Uterus (tissue), 2 donors: ENCODE results near the gene AMN.

ENCODE experiments used
- CTCF ChIP-seq, 4 experiments: fragments of 200-600 bp in 2 of 4; fragments of 450-650 bp in 2 of 4; sonication (generic) in 2 of 4; IDR thresholded peaks; one replicate each; pipeline ENCODE4 v1.5.1; 2016 to 2019; ENCODE audit warnings: antibody characterized with exemption in 4 of 4, mild to moderate bottlenecking in 2 of 4, moderate library complexity in 1 of 4
- POLR2A ChIP-seq, 2 donors: fragments of 450-650 bp; IDR thresholded peaks; one replicate each; pipeline ENCODE4 v1.6.1; 2016; ENCODE audit warnings: antibody characterized with exemption in 2 of 2, mild to moderate bottlenecking in 1 of 2, moderate library complexity in 1 of 2

- TF ChIP-seq CTCF (IDR thresholded peaks at IDR 0.05) (no peak), POLR2A (IDR thresholded peaks at IDR 0.05) (no peak)
Measured at GRCh38 chr14:102967506-102967795, 45.0 kb downstream of the AMN start.
